Fibroblast of pulmonary artery (primary cell): ENCODE results near the gene TEX22.

Experiments used
- DNase-seq: peaks from one replicate; pipeline ENCODE4 v3.0.0-alpha.2; 2010; ENCODE audit warnings: low read depth
- H3K4me3 ChIP-seq: replicated peaks from 2 replicates; pipeline ENCODE4 v1.5.1; 2011; ENCODE audit warnings: low read depth, mild to moderate bottlenecking, control low read depth, low read length, moderate library complexity
- TF ChIP-seq, protein P1 (sequence below): IDR thresholded peaks from 2 replicates; pipeline ENCODE4 v1.5.1; 2011; ENCODE audit warnings: mild to moderate bottlenecking, control low read depth, low read length, inconsistent platforms; ENCODE audit errors: missing control alignments

The TEX22 gene

DNA sequence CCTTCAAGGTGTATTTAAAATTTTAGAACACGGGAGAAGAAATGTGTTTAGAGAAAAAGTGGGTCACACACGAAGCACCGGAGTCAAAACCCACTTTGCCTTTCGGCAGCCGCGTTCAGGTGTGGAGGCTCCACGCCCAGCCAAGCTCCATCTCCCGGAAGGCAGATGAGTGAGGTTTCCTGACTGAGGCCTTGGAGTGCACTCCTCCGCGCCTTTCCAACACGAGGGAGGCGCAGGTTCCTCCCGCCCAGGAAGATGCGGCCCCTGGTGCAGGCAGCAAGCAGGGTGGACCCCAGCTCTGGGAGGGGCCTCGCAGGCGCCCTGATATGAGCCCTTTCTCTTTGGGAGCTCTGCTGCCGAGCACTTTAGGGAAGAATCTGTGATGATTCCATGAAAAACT, 43.8 kb downstream of the TEX22 start:
- TF ChIP-seq, protein P1, sequence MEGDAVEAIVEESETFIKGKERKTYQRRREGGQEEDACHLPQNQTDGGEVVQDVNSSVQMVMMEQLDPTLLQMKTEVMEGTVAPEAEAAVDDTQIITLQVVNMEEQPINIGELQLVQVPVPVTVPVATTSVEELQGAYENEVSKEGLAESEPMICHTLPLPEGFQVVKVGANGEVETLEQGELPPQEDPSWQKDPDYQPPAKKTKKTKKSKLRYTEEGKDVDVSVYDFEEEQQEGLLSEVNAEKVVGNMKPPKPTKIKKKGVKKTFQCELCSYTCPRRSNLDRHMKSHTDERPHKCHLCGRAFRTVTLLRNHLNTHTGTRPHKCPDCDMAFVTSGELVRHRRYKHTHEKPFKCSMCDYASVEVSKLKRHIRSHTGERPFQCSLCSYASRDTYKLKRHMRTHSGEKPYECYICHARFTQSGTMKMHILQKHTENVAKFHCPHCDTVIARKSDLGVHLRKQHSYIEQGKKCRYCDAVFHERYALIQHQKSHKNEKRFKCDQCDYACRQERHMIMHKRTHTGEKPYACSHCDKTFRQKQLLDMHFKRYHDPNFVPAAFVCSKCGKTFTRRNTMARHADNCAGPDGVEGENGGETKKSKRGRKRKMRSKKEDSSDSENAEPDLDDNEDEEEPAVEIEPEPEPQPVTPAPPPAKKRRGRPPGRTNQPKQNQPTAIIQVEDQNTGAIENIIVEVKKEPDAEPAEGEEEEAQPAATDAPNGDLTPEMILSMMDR = no peak
- no peak for DNase-seq
- no peak overlapping the region for H3K4me3 ChIP-seq

DNA sequence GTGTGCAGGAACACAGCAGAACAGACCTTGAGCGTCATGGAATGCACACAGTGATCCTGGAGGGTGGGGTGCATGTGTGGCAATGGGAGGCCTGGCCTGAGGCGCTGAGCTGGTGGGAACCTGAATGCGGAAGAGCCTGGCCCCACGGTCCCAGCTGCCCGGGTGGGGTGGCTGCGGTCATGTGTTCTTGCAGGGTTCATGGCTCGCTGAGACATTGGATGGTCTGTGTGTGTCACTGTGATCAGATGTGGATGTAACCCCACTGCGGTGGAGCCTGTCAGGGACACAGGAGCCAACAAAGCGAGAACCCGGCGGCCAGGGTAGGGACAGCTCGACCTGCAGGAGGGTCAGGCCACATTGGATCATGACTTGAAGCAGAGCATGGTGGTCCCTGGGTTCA, 44.5 kb downstream of the TEX22 start:
- no peak for DNase-seq
- TF ChIP-seq, protein P1 = no peak
- no peak overlapping the region for H3K4me3 ChIP-seq

DNA sequence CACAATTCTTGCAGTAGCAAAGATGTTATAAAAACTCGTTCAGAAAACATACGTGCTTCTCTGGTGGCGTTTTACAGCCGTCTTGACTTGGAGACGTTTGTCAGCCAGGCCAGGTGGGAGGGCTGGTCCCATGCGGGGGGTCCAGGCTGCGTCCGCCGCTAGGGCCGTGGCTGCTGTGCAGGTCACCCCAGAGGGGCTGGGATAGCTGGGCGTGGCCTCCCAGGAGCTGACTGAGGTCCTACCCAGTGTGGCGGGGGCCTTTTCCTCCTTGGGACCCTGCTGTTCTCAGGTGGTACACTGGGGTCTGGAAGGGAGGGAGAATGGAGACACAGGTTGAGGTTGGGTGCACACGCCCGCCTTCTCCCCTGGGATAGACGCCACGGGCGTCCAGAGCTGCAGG, 46.5 kb downstream of the TEX22 start:
- TF ChIP-seq, protein P1 = no peak
- no peak overlapping the region for H3K4me3 ChIP-seq
- DNase-seq = no peak

DNA sequence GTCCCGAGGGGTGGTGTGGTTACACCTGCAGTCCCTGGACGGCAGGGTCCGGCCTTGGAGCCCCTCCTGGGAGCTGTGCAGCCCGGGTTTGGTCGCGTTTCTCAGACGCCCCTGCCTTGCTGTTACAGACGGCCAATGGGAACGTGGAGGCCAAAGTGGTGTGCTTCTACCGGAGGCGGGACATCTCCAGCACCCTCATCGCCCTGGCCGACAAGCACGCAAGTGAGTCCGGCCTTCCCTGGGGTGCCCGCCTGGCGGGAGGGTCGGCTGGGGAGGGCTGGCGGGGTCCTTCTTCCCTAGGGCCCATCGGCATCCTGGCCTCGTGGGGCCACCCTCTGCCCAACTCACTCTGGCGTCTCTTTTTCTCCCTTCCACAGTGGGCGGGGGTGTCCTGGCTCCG, 47.0 kb downstream of the TEX22 start:
- no peak overlapping the region for H3K4me3 ChIP-seq
- TF ChIP-seq, protein P1 = no peak
- DNase-seq = no peak

DNA sequence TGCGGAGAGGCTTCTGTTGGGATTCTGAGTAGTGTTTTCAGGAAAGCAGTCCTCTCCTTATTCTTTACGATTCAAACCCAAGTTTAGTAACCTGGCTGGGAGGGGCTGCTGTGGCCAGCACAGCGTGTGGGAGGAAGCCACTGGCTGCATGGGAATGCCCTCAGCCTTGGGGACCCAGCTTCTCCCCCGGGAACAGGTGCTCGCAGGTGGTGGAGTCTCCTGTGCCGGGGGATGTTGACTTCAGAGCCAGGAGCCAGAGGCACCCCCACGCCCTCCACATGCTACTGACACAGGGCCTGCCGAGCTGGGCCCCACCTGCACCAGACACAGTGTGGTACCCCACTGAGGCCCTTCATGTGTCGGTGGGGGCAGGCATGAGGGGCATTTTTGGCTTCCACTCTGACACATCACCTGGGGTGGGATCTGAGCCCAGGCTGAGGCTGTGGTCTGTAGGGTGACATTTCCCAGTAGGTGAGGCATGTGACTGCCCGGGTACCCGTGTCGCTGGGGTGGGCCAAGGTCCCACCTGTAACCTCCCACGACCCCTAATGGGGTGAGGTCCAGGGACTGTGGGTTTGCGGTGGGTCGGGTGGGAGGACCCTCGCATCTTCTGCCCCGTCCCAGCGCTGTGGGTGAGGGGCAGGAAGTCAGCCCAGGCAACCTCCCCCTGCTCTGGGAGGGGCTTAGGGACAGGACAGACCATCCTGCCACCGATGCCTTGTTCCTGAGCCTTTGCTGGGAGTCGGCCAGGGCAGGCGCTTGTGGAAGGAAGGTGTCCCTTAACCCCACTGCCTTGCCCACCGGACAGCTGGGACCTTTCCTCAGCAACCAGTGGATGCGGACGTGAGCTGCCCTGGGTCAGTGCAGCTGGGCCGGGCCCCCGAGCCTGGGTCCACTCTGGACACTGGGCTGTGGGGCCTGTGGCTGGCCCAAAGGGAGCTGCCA, 47.8 kb downstream of the TEX22 start:
- DNase-seq = no peak
- TF ChIP-seq, protein P1 = no peak
- no peak overlapping the region for H3K4me3 ChIP-seq

DNA sequence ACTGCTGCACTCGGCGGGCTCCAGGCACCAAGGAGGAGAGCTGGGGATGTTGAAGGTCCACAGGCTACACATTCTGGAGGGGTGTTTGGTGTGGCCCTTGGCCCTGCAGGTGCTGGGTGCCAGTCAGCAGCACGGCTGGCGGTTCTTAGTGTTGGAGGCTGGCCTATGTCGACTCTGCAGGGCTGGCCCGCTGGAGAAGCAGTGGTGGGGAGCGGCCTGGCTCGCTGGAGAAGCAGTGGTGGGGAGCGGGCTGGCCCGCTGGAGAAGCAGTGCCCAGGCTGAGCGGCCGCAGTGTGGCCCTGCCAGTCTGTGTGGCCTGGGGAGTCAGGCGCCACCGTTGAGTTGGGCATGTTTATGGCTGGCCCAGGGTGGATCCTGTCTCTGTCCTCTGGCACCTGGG, 48.6 kb downstream of the TEX22 start:
- no peak for DNase-seq
- TF ChIP-seq, protein P1 = no peak
- no peak overlapping the region for H3K4me3 ChIP-seq
